OCI-LY1 (cell line): ENCODE results near the gene TOB1.

Source experiments
- H2AFZ ChIP-seq: fragments of 200-600 bp; sonication (generic), shearing (Covaris generic); 2 replicates; pipeline ENCODE4 v1.6.0; 2014; ENCODE audit warnings: antibody characterized with exemption, mild to moderate bottlenecking, low read length
- H3F3A ChIP-seq: fragments of 200-600 bp; sonication (generic), shearing (Covaris generic); 2 replicates; pipeline ENCODE4 v1.6.0; 2014; ENCODE audit warnings: mild to moderate bottlenecking, antibody characterized with exemption, low read length, moderate library complexity; ENCODE audit not compliant: insufficient read depth
- H3K27ac ChIP-seq: fragments of 200-600 bp; sonication (generic); 2 replicates; pipeline ENCODE4 v1.5.1; 2014; ENCODE audit warnings: low read length, mixed run types, mild to moderate bottlenecking, low read depth; ENCODE audit not compliant: poor library complexity, severe bottlenecking
- H3K27me3 ChIP-seq: fragments of 200-600 bp; sonication (generic); 2 replicates; pipeline ENCODE4 v1.6.0; 2014; ENCODE audit warnings: antibody characterized with exemption, mild to moderate bottlenecking, low read length, moderate library complexity; ENCODE audit not compliant: insufficient read depth
- H3K36me3 ChIP-seq: fragments of 200-600 bp; sonication (generic); 2 replicates; pipeline ENCODE4 v1.6.1; 2014; ENCODE audit warnings: mild to moderate bottlenecking, antibody characterized with exemption, low read length, moderate library complexity, mixed read lengths; ENCODE audit not compliant: insufficient read depth
- H3K4me1 ChIP-seq: fragments of 200-600 bp; sonication (generic); 2 replicates; pipeline ENCODE4 v1.5.1; 2014; ENCODE audit warnings: mild to moderate bottlenecking, low read length, moderate library complexity; ENCODE audit not compliant: insufficient read depth, severe bottlenecking
- H3K4me2 ChIP-seq: fragments of 200-600 bp; sonication (generic), shearing (Covaris generic); 2 replicates; pipeline ENCODE4 v1.6.1; 2014; ENCODE audit warnings: low read length
- H3K4me3 ChIP-seq: fragments of 200-600 bp; sonication (generic); 2 replicates; pipeline ENCODE4 v1.5.1; 2014; ENCODE audit warnings: low read length, low read depth, mild to moderate bottlenecking, mixed read lengths; ENCODE audit not compliant: poor library complexity, severe bottlenecking
- H3K79me2 ChIP-seq: fragments of 200-600 bp; shearing (Covaris generic); 2 replicates; pipeline ENCODE4 v1.6.1; 2016; ENCODE audit warnings: mixed run types, low read length, mixed read lengths; ENCODE audit not compliant: insufficient read depth
- H3K9ac ChIP-seq: fragments of 200-600 bp; sonication (generic), shearing (Covaris generic); 2 replicates; pipeline ENCODE4 v1.6.1; 2014; ENCODE audit warnings: mild to moderate bottlenecking, low read length, mixed read lengths
- H3K9me2 ChIP-seq: fragments of 200-600 bp; sonication (generic), shearing (Covaris generic); 2 replicates; pipeline ENCODE4 v1.6.1; 2014; ENCODE audit warnings: low read depth, mild to moderate bottlenecking, low read length, mixed read lengths
- H3K9me3 ChIP-seq: fragments of 200-600 bp; shearing (Covaris generic); 2 replicates; pipeline ENCODE4 v1.6.1; 2014; ENCODE audit warnings: low read length, mixed read lengths
- H4K20me1 ChIP-seq: fragments of 200-600 bp; sonication (generic), shearing (Covaris generic); 2 replicates; pipeline ENCODE4 v1.6.0; 2016; ENCODE audit warnings: mild to moderate bottlenecking, low read length; ENCODE audit not compliant: insufficient read depth
- CTCF ChIP-seq: fragments of 200-600 bp; sonication (generic), shearing (Covaris generic); IDR thresholded peaks from 2 replicates; pipeline ENCODE4 v1.5.1; 2017; ENCODE audit warnings: mild to moderate bottlenecking, antibody characterized with exemption, low read length, moderate library complexity, mixed read lengths
- EZH2 ChIP-seq: fragments of 200-600 bp; sonication (generic), shearing (Covaris generic); IDR thresholded peaks from 2 replicates; pipeline ENCODE4 v1.8.0; 2017; ENCODE audit warnings: borderline replicate concordance, mixed run types, mild to moderate bottlenecking, antibody characterized with exemption, low read length, moderate library complexity, mixed read lengths

TOB1 gene

GRCh38 chr17:50858486-50859225 is 7.5 kb downstream of the TOB1 start:
- H3K27me3 ChIP-seq: no peaks in the 10 kb centered on the region
- no peaks in the 10 kb centered on the region for H3F3A ChIP-seq
- no peak overlapping the region for H2AFZ ChIP-seq
- no peaks in the 10 kb centered on the region for H3K9me2 ChIP-seq
- H3K79me2 ChIP-seq: no peaks in the 10 kb centered on the region
- TF ChIP-seq CTCF: no peak
- TF ChIP-seq EZH2: no peak
- H3K27ac ChIP-seq: no peak overlapping the region
- H3K4me1 ChIP-seq: peaks cover 1% of the 10 kb centered on the region
- no peak overlapping the region for H3K4me3 ChIP-seq
- H4K20me1 ChIP-seq: no peaks in the 10 kb centered on the region
- H3K9me3 ChIP-seq: no peaks in the 10 kb centered on the region
- H3K36me3 ChIP-seq: peaks cover 15% of the 10 kb centered on the region; the same call in 1 of the 2 replicates
- H3K4me2 ChIP-seq: no peak overlapping the region
- no peak overlapping the region for H3K9ac ChIP-seq

GRCh38 chr17:50856431-50856830 is 9.7 kb downstream of the TOB1 start:
- no peaks in the 10 kb centered on the region for H4K20me1 ChIP-seq
- no peak overlapping the region for H3K27ac ChIP-seq
- H3K27me3 ChIP-seq: no peaks in the 10 kb centered on the region
- peaks cover under 1% of the 10 kb centered on the region; the same call in 1 of the 2 replicates for H3K36me3 ChIP-seq
- no peak overlapping the region for H3K4me3 ChIP-seq
- H3K9me2 ChIP-seq: no peaks in the 10 kb centered on the region
- peaks cover 9% of the 10 kb centered on the region for H3K4me1 ChIP-seq
- no peak overlapping the region for H3K4me2 ChIP-seq
- no peak overlapping the region for H3K9ac ChIP-seq
- H3F3A ChIP-seq: no peaks in the 10 kb centered on the region
- no peaks in the 10 kb centered on the region for H3K9me3 ChIP-seq
- no peaks in the 10 kb centered on the region for H3K79me2 ChIP-seq
- TF ChIP-seq CTCF: no peak
- no peak overlapping the region for H2AFZ ChIP-seq

- Histone ChIP-seq H2AFZ (no peak overlapping the region), H3K27me3 (no peaks in the 10 kb centered on the region), H3K9me2 (no peaks in the 10 kb centered on the region)
Observed at GRCh38 chr17:50855708-50856330, 10.3 kb downstream of the TOB1 start.

More at GRCh38 chr17:50855708-50856330, 10.3 kb downstream of the TOB1 start:
- H4K20me1 ChIP-seq: no peaks in the 10 kb centered on the region
- TF ChIP-seq CTCF: no peak
- TF ChIP-seq EZH2: no peak
- H3K79me2 ChIP-seq: no peaks in the 10 kb centered on the region
- no peaks in the 10 kb centered on the region for H3K9me3 ChIP-seq
- no peak overlapping the region for H3K4me3 ChIP-seq
- no peaks in the 10 kb centered on the region for H3K36me3 ChIP-seq
- H3K4me2 ChIP-seq: no peak overlapping the region
- H3K9ac ChIP-seq: no peak overlapping the region
- H3F3A ChIP-seq: no peaks in the 10 kb centered on the region
- no peak overlapping the region for H3K27ac ChIP-seq
- peaks cover 9% of the 10 kb centered on the region for H3K4me1 ChIP-seq
